HepG2 (cell line): ENCODE results near the gene MAPK4. TPM values are rescaled to one million over a fixed set of nuclear protein-coding genes. Genes with fewer than 3 reads are reported as not detected.

Source experiments
- AHR ChIP-seq: IDR thresholded peaks from 2 replicates; pipeline ENCODE4 v1.6.1; 2018; ENCODE audit warnings: missing genetic modification reagents, missing compliant biosample characterization
- DNMT3B ChIP-seq: conservative IDR thresholded peaks from 2 replicates; pipeline ENCODE4 v1.6.1; 2016; ENCODE audit warnings: missing biosample characterization, control low read depth
- ELF4 ChIP-seq: sonication (generic); formaldehyde crosslinking; IDR thresholded peaks from 2 replicates; pipeline ENCODE4 v1.5.0; 2020; ENCODE audit warnings: missing genetic modification reagents, mild to moderate bottlenecking, moderate library complexity, borderline replicate concordance
- ERF ChIP-seq: IDR thresholded peaks from 2 replicates; pipeline ENCODE4 v1.6.1; 2018; ENCODE audit warnings: missing biosample characterization, missing genetic modification reagents
- HOXA5 ChIP-seq: sonication (generic); formaldehyde crosslinking; IDR thresholded peaks from 2 replicates; pipeline ENCODE4 v1.4.0; 2020; ENCODE audit warnings: missing genetic modification reagents
- KMT2B ChIP-seq: IDR thresholded peaks from 2 replicates; pipeline ENCODE4 v1.6.1; 2016; ENCODE audit warnings: missing genetic modification reagents, missing compliant biosample characterization
- MTF2 ChIP-seq: sonication (generic); formaldehyde crosslinking; IDR thresholded peaks from 2 replicates; pipeline ENCODE4 v1.5.0; 2020; ENCODE audit warnings: missing genetic modification reagents, borderline replicate concordance
- NR1H2 ChIP-seq: sonication (generic); formaldehyde crosslinking; IDR thresholded peaks from 2 replicates; pipeline ENCODE4 v1.8.1; 2022; ENCODE audit warnings: low read depth, missing genetic modification reagents, borderline replicate concordance
- SMYD3 ChIP-seq: sonication (generic); formaldehyde crosslinking; IDR thresholded peaks from 2 replicates; pipeline ENCODE4 v1.8.1; 2023; ENCODE audit warnings: mild to moderate bottlenecking, missing genetic modification reagents
- ZNF530 ChIP-seq: sonication (generic); formaldehyde crosslinking; IDR thresholded peaks from 2 replicates; pipeline ENCODE4 v1.5.0; 2020; ENCODE audit warnings: low read depth, mild to moderate bottlenecking, missing genetic modification reagents
- ZNF543 ChIP-seq: sonication (generic); formaldehyde crosslinking; IDR thresholded peaks from 2 replicates; pipeline ENCODE4 v1.4.0; 2020; ENCODE audit warnings: mild to moderate bottlenecking, missing genetic modification reagents
- ZNF773 ChIP-seq: sonication (generic); formaldehyde crosslinking; IDR thresholded peaks from 2 replicates; pipeline ENCODE4 v1.4.0; 2020; ENCODE audit warnings: missing genetic modification reagents, borderline replicate concordance
- polyA plus RNA-seq, 8 experiments: library from polyadenylated mRNA; depleted of rRNA in 3 of 8; stranded (reverse) in 7 of 8; unstranded in 1 of 8; fragments of >200 nt; fragmentation: Illumina TruSeq in 4 of 8; extraction: Trizol in 4 of 8; gene quantifications; 2 replicates each; pipeline versions ENCODE4 v1.2.1 to v1.2.3, GENCODE V29; 2011 to 2016; ENCODE audit warnings: low read depth in 4 of 8, missing spikeins in 1 of 8, mixed read lengths in 1 of 8; ENCODE audit not compliant: insufficient read depth in 1 of 8
- total RNA-seq, 5 experiments: library from RNA; depleted of rRNA; stranded (reverse); fragments of >200 nt; fragmentation: Illumina TruSeq; extraction: Trizol; gene quantifications; 2 replicates each; pipeline ENCODE4 v1.2.3, GENCODE V29; 2016; ENCODE audit warnings: low read depth in 1 of 5
- TF ChIP-seq, protein P1 (sequence below): sonication (generic); formaldehyde crosslinking; IDR thresholded peaks from 2 replicates; pipeline ENCODE4 v1.4.0; 2020; ENCODE audit warnings: missing genetic modification reagents, borderline replicate concordance
- TF ChIP-seq, protein P2 (sequence below): IDR thresholded peaks from 2 replicates; pipeline ENCODE4 v1.6.1; 2018; ENCODE audit warnings: missing genetic modification reagents
- TF ChIP-seq, protein P3 (sequence below): sonication (generic); formaldehyde crosslinking; IDR thresholded peaks from 2 replicates; pipeline ENCODE4 v1.4.0; 2020; ENCODE audit warnings: mild to moderate bottlenecking, missing genetic modification reagents
- TF ChIP-seq, protein P4 (sequence below): sonication (generic); formaldehyde crosslinking; IDR thresholded peaks from 2 replicates; pipeline ENCODE4 v1.5.1; 2020; ENCODE audit warnings: mild to moderate bottlenecking, missing genetic modification reagents, moderate library complexity
- TF ChIP-seq, protein P5 (sequence below): sonication (generic); formaldehyde crosslinking; IDR thresholded peaks from 2 replicates; pipeline ENCODE4 v1.4.0; 2020; ENCODE audit warnings: missing genetic modification reagents, borderline replicate concordance

Gene MAPK4
- total and polyA plus RNA-seq, 2 of the 13 experiments (the other 11 are each of a cell fraction or from before 2014, with no cell fraction given): not detected

DNA sequence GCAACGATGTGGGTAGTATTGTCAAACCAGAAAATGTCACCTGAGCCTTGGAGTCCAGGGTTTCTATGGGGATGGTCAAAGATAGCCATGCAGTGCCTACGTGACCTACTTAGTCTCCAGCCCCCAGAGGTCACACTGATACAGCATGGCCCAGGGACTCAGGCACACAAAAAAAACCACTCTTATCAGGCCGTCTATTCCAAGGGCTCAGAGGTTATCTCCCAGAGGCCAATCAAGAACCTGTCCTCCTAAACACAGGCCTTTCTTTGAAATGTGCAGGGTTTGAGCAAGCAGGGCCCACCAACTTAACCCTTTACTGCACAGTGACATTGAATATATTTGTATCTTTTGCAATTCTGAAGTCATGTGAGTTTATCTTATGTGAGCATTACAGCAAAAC lies 177.2 kb downstream of the MAPK4 start (continued):
- TF ChIP-seq ZNF773 (no peak), MTF2 (CRISPR knock-in tag) (no peak), HOXA5 (CRISPR knock-in tag) (no peak), AHR (no peak), KMT2B (CRISPR knock-in tag) (no peak; the same call in 1 of the 2 replicates), SMYD3 (CRISPR knock-in tag) (no peak), DNMT3B (no peak), ELF4 (CRISPR knock-in tag) (no peak), ZNF543 (CRISPR knock-in tag) (no peak), ZNF530 (no peak), NR1H2 (CRISPR knock-in tag) (no peak), ERF (CRISPR knock-in tag) (no peak)
- TF ChIP-seq, protein P1, sequence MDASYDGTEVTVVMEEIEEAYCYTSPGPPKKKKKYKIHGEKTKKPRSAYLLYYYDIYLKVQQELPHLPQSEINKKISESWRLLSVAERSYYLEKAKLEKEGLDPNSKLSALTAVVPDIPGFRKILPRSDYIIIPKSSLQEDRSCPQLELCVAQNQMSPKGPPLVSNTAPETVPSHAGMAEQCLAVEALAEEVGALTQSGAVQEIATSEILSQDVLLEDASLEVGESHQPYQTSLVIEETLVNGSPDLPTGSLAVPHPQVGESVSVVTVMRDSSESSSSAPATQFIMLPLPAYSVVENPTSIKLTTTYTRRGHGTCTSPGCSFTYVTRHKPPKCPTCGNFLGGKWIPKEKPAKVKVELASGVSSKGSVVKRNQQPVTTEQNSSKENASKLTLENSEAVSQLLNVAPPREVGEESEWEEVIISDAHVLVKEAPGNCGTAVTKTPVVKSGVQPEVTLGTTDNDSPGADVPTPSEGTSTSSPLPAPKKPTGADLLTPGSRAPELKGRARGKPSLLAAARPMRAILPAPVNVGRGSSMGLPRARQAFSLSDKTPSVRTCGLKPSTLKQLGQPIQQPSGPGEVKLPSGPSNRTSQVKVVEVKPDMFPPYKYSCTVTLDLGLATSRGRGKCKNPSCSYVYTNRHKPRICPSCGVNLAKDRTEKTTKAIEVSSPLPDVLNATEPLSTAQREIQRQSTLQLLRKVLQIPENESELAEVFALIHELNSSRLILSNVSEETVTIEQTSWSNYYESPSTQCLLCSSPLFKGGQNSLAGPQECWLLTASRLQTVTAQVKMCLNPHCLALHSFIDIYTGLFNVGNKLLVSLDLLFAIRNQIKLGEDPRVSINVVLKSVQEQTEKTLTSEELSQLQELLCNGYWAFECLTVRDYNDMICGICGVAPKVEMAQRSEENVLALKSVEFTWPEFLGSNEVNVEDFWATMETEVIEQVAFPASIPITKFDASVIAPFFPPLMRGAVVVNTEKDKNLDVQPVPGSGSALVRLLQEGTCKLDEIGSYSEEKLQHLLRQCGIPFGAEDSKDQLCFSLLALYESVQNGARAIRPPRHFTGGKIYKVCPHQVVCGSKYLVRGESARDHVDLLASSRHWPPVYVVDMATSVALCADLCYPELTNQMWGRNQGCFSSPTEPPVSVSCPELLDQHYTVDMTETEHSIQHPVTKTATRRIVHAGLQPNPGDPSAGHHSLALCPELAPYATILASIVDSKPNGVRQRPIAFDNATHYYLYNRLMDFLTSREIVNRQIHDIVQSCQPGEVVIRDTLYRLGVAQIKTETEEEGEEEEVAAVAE (CRISPR knock-in tag): no peak
- TF ChIP-seq, protein P2, sequence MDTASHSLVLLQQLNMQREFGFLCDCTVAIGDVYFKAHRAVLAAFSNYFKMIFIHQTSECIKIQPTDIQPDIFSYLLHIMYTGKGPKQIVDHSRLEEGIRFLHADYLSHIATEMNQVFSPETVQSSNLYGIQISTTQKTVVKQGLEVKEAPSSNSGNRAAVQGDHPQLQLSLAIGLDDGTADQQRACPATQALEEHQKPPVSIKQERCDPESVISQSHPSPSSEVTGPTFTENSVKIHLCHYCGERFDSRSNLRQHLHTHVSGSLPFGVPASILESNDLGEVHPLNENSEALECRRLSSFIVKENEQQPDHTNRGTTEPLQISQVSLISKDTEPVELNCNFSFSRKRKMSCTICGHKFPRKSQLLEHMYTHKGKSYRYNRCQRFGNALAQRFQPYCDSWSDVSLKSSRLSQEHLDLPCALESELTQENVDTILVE: no peak
- TF ChIP-seq, protein P3, sequence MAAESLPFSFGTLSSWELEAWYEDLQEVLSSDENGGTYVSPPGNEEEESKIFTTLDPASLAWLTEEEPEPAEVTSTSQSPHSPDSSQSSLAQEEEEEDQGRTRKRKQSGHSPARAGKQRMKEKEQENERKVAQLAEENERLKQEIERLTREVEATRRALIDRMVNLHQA (CRISPR knock-in tag): no peak
- TF ChIP-seq, protein P4, sequence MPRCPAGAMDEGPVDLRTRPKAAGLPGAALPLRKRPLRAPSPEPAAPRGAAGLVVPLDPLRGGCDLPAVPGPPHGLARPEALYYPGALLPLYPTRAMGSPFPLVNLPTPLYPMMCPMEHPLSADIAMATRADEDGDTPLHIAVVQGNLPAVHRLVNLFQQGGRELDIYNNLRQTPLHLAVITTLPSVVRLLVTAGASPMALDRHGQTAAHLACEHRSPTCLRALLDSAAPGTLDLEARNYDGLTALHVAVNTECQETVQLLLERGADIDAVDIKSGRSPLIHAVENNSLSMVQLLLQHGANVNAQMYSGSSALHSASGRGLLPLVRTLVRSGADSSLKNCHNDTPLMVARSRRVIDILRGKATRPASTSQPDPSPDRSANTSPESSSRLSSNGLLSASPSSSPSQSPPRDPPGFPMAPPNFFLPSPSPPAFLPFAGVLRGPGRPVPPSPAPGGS (CRISPR knock-in tag): no peak
- TF ChIP-seq, protein P5, sequence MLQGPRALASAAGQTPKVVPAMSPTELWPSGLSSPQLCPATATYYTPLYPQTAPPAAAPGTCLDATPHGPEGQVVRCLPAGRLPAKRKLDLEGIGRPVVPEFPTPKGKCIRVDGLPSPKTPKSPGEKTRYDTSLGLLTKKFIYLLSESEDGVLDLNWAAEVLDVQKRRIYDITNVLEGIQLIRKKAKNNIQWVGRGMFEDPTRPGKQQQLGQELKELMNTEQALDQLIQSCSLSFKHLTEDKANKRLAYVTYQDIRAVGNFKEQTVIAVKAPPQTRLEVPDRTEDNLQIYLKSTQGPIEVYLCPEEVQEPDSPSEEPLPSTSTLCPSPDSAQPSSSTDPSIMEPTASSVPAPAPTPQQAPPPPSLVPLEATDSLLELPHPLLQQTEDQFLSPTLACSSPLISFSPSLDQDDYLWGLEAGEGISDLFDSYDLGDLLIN (CRISPR knock-in tag): no peak
